Keratinocyte (primary cell): ENCODE results near the gene CYP1A2. TPM values are rescaled to one million over a fixed set of nuclear protein-coding genes. Genes with fewer than 3 reads are reported as not detected.
A peak's percentile ranks its signal among the peaks of the same experiment; 100 is the strongest.
"Not testable (repeated sequence)": the region's sequence is repeated elsewhere in the genome, so short reads cannot be mapped to it uniquely, and the experiment has no call there.

Experiments used
- DNase-seq: peaks from one replicate; pipeline ENCODE4 v3.0.0-alpha.2; 2011; ENCODE audit warnings: low read depth, missing footprints, low spot score
- FAIRE-seq: peaks from 2 replicates; lab custom pipeline; 2011; peaks lifted over from hg19 to GRCh38; lab: Jason Lieb, UNC
- H2AFZ ChIP-seq: 2 replicates; pipeline ENCODE4 v1.6.0; 2012; ENCODE audit warnings: low read length, control low read depth, inconsistent platforms; ENCODE audit not compliant: control insufficient read depth
- H3K27ac ChIP-seq: 2 replicates; pipeline ENCODE4 v1.5.1; 2011; ENCODE audit warnings: low read length; ENCODE audit not compliant: control insufficient read depth, insufficient read depth
- H3K27me3 ChIP-seq: 3 replicates; pipeline ENCODE4 v1.6.0; 2011; ENCODE audit warnings: low read length; ENCODE audit not compliant: control insufficient read depth, insufficient read depth; ENCODE audit errors: extremely low read depth
- H3K36me3 ChIP-seq, 2 experiments: 2 replicates in 1 of 2; 3 replicates in 1 of 2; pipeline ENCODE4 v1.5.1; 2011; ENCODE audit warnings: low read length in 2 of 2, mild to moderate bottlenecking in 1 of 2; ENCODE audit not compliant: control insufficient read depth in 2 of 2, insufficient read depth in 2 of 2; ENCODE audit errors: extremely low read depth in 1 of 2
- H3K4me1 ChIP-seq: 3 replicates; pipeline ENCODE4 v1.5.1; 2011; ENCODE audit warnings: low read length; ENCODE audit not compliant: control insufficient read depth, insufficient read depth; ENCODE audit errors: extremely low read depth
- H3K4me2 ChIP-seq: 3 replicates; pipeline ENCODE4 v1.6.0; 2011; ENCODE audit warnings: low read depth, low read length; ENCODE audit not compliant: control insufficient read depth, insufficient read depth; ENCODE audit errors: extremely low read depth
- H3K4me3 ChIP-seq, 3 experiments: fragments of 200-600 bp in 1 of 3; sonication (generic) in 1 of 3; 2 replicates in 2 of 3; 3 replicates in 1 of 3; pipeline ENCODE4 v1.5.1; 2011 to 2016; ENCODE audit warnings: low read length in 3 of 3, mild to moderate bottlenecking in 3 of 3, control low read depth in 2 of 3, inconsistent platforms in 1 of 3, low read depth in 1 of 3, mixed read lengths in 1 of 3, mixed run types in 1 of 3, moderate library complexity in 1 of 3; ENCODE audit not compliant: control insufficient read depth in 2 of 3, insufficient read depth in 2 of 3; ENCODE audit errors: extremely low read depth in 1 of 3
- H3K79me2 ChIP-seq: 2 replicates; pipeline ENCODE4 v1.6.0; 2012; ENCODE audit warnings: low read length; ENCODE audit not compliant: control insufficient read depth, insufficient read depth
- H3K9ac ChIP-seq: 3 replicates; pipeline ENCODE4 v1.6.0; 2011; ENCODE audit warnings: low read length; ENCODE audit not compliant: control insufficient read depth, insufficient read depth; ENCODE audit errors: extremely low read depth
- H3K9me1 ChIP-seq: 3 replicates; pipeline ENCODE4 v1.6.0; 2011; ENCODE audit warnings: low read length; ENCODE audit not compliant: control insufficient read depth, insufficient read depth; ENCODE audit errors: extremely low read depth
- H3K9me3 ChIP-seq: 2 replicates; pipeline ENCODE4 v1.5.1; 2012; ENCODE audit warnings: low read depth, low read length; ENCODE audit not compliant: control insufficient read depth
- H4K20me1 ChIP-seq: 3 replicates; pipeline ENCODE4 v1.6.0; 2011; ENCODE audit warnings: low read length; ENCODE audit not compliant: control insufficient read depth, insufficient read depth; ENCODE audit errors: extremely low read depth
- EZH2 ChIP-seq: IDR thresholded peaks from one replicate; pipeline ENCODE4 v1.6.1; 2012; ENCODE audit warnings: inconsistent platforms, mild to moderate bottlenecking, low read length, moderate library complexity
- dilution Hi-C: fragments of 300-500 bp; cut with MboI; formaldehyde crosslinking; loops from one replicate; pipeline ENCODE4 v1.7.0; 2020; ENCODE audit warnings: low sequenced_read_pairs; ENCODE audit not compliant: extremely low pct_ligation_motif_present
- polyA plus RNA-seq, 5 experiments: library from polyadenylated mRNA; depleted of rRNA in 3 of 5; stranded (reverse) in 3 of 5; stranded (forward) in 1 of 5; unstranded in 1 of 5; fragments of >200 nt; gene quantifications; 1 replicate in 1 of 5; 2 replicates in 3 of 5; 3 replicates in 1 of 5; pipeline versions ENCODE4 v1.2.1 to v1.2.3, GENCODE V29; 2011 to 2012; ENCODE audit warnings: missing spikeins in 2 of 5, low read depth in 1 of 5, low replicate concordance in 1 of 5
- TF ChIP-seq, protein P1 (sequence below), 3 experiments: IDR thresholded peaks in 1 of 3; conservative IDR thresholded peaks in 1 of 3; optimal IDR thresholded peaks in 1 of 3; 2 replicates in 2 of 3; 3 replicates in 1 of 3; pipeline versions ENCODE3 to v1.5.1; 2011; ENCODE audit warnings: low read length in 3 of 3, mild to moderate bottlenecking in 3 of 3, moderate library complexity in 2 of 3, control low read depth in 1 of 3, inconsistent platforms in 1 of 3; ENCODE audit not compliant: insufficient read depth in 2 of 3; ENCODE audit errors: extremely low read depth in 1 of 3

The CYP1A2 gene
- polyA plus RNA-seq, 1 donor (not counting 4 experiments of a cell fraction or from before 2014, with no cell fraction given) = 0.04 TPM

DNA sequence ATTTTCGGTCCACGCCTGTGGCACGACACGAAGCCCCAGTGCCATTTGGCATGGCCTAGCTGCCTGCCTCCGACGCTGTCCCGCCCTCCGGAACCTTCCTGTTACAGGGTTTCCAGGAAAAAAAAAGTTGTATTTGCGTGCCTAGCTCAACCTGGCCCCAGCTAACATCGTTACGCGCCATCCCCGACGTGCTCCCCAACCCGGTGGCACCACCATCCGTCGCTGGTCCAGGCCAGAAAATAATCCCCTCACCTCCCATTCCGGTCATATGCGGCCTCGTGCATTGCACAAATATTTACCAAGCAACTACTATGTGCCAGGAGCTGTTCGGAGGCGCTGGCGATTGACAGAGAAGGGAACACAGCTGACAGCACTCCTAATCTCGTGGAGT is 21.9 kb upstream of the CYP1A2 start:
- FAIRE-seq (no peak), DNase-seq (no peak)
- H4K20me1 ChIP-seq = no peaks in the 10 kb centered on the region
- H3K4me3 ChIP-seq = peak overlapping the region in 2 of 3 experiments; percentile 44 to 64
- peak overlapping the region; percentile 72 for H3K9ac ChIP-seq
- H3K36me3 ChIP-seq = no peaks in the 10 kb centered on the region
- no peak overlapping the region for H3K27ac ChIP-seq
- no peaks in the 10 kb centered on the region for H3K9me3 ChIP-seq
- TF ChIP-seq EZH2 = no peak
- TF ChIP-seq, protein P1, sequence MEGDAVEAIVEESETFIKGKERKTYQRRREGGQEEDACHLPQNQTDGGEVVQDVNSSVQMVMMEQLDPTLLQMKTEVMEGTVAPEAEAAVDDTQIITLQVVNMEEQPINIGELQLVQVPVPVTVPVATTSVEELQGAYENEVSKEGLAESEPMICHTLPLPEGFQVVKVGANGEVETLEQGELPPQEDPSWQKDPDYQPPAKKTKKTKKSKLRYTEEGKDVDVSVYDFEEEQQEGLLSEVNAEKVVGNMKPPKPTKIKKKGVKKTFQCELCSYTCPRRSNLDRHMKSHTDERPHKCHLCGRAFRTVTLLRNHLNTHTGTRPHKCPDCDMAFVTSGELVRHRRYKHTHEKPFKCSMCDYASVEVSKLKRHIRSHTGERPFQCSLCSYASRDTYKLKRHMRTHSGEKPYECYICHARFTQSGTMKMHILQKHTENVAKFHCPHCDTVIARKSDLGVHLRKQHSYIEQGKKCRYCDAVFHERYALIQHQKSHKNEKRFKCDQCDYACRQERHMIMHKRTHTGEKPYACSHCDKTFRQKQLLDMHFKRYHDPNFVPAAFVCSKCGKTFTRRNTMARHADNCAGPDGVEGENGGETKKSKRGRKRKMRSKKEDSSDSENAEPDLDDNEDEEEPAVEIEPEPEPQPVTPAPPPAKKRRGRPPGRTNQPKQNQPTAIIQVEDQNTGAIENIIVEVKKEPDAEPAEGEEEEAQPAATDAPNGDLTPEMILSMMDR (optimal IDR thresholded peaks at IDR 0.05 in 1 of 3, IDR thresholded peaks at IDR 0.05 in 1 of 3, conservative IDR thresholded peaks at IDR 0.05 in 1 of 3; ENCODE audit: extremely low read depth in 1 of 3, insufficient read depth in 2 of 3, low read length in 3 of 3) = no peak
- peak overlapping the region; percentile 94 for H3K4me2 ChIP-seq
- H3K79me2 ChIP-seq = no peaks in the 10 kb centered on the region
- dilution Hi-C loops = no loop called here
- H3K9me1 ChIP-seq = no peaks in the 10 kb centered on the region
- H2AFZ ChIP-seq = peak overlapping the region; percentile 63
- H3K4me1 ChIP-seq = peaks cover 5% of the 10 kb centered on the region
- H3K27me3 ChIP-seq = peaks cover 11% of the 10 kb centered on the region

DNA sequence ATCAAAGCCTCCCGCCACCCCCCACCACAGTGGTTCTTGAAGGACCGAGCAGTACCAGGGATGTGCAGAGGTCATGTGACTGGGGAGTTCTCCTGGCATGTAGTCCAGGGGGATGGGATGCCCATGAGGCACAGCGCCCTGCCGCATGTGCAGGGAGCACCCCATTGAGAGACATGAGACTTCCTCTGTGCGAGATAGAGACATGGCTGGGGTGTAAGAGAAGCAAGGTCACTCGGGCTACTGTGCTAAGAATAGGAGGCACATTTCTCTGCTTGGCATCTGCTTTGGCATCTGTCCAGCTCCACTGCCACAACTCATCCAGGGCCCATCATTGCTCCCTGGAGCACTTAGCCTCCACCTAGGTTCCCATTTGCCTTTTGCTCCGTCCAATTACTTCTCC is 20.9 kb upstream of the CYP1A2 start:
- dilution Hi-C loops = no loop called here
- Histone ChIP-seq H4K20me1 (no peaks in the 10 kb centered on the region), H3K4me3 (no peak overlapping the region), H3K27ac (no peak overlapping the region), H3K9me3 (no peaks in the 10 kb centered on the region), H3K9me1 (no peaks in the 10 kb centered on the region), H3K9ac (no peak overlapping the region), H3K27me3 (peaks cover 11% of the 10 kb centered on the region), H3K36me3 (no peaks in the 10 kb centered on the region), H3K79me2 (no peaks in the 10 kb centered on the region), H2AFZ (no peak overlapping the region), H3K4me1 (peaks cover 10% of the 10 kb centered on the region), H3K4me2 (no peak overlapping the region)
- DNase-seq (no peak), FAIRE-seq (no peak)
- no peak for TF ChIP-seq EZH2
- TF ChIP-seq, protein P1 (optimal IDR thresholded peaks at IDR 0.05 in 1 of 3, IDR thresholded peaks at IDR 0.05 in 1 of 3, conservative IDR thresholded peaks at IDR 0.05 in 1 of 3; ENCODE audit: extremely low read depth in 1 of 3, insufficient read depth in 2 of 3, low read length in 3 of 3) = no peak

DNA sequence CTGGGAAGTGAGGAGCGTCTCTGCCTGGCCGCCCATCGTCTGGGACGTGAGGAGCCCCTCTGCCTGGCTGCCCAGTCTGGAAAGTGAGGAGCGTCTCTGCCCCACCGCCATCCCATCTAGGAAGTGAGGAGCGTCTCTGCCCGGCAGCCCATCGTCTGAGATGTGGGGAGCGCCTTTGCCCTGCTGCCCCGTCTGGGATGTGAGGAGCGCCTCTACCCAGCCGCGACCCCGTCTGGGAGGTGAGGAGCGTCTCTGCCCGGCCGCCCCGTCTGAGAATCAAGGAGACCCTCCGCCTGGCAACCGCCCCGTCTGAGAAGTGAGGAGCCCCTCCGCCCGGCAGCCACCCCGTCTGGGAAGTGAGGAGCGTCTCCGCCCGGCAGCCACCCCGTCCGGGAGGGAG is 19.9 kb upstream of the CYP1A2 start:
- H3K9ac ChIP-seq, H3K36me3 ChIP-seq, DNase-seq, H3K9me1 ChIP-seq, dilution Hi-C loops, FAIRE-seq, H2AFZ ChIP-seq, H4K20me1 ChIP-seq, H3K4me3 ChIP-seq, H3K27ac ChIP-seq, H3K79me2 ChIP-seq, H3K4me2 ChIP-seq, H3K9me3 ChIP-seq: not testable (repeated sequence)
- Histone ChIP-seq H3K27me3 (peaks cover 11% of the 10 kb centered on the region), H3K4me1 (peaks cover 10% of the 10 kb centered on the region)

- H3K4me2 ChIP-seq, dilution Hi-C loops, H2AFZ ChIP-seq, DNase-seq, H3K9me1 ChIP-seq, H3K79me2 ChIP-seq, H3K36me3 ChIP-seq, H3K9me3 ChIP-seq, H4K20me1 ChIP-seq, H3K9ac ChIP-seq, FAIRE-seq, H3K27ac ChIP-seq, H3K4me3 ChIP-seq: not testable (repeated sequence)
- Histone ChIP-seq H3K27me3 (peaks cover 11% of the 10 kb centered on the region), H3K4me1 (peaks cover 10% of the 10 kb centered on the region)
These were observed 19.3 kb upstream of the CYP1A2 start for GRCh38 chr15:74729372-74729771.
